Stimulated activated CD8-positive, alpha-beta memory T cell treated with anti-CD3 and anti-CD28 coated beads, Interleukin-2, amount 100 ng/mL, for 48 hours (primary cell): ENCODE data around the gene ADGRG1.

Source experiments
- DNase-seq, 2 donors: peaks; one replicate each; pipeline ENCODE4 v3.0.0-alpha.2; 2020; ENCODE audit warnings: low read depth in 2 of 2

ADGRG1 gene

GRCh38 chr16:57635266-57636097 lies 7.1 kb downstream of the ADGRG1 start:
- DNase-seq = no peak

- DNase-seq = no peak
These were observed 7.8 kb downstream of the ADGRG1 start for GRCh38 chr16:57636184-57636583.

- no peak for DNase-seq
These were observed 8.6 kb downstream of the ADGRG1 start for GRCh38 chr16:57637020-57637419.

GRCh38 chr16:57637424-57637823 lies 9.0 kb downstream of the ADGRG1 start:
- no peak for DNase-seq

- no peak for DNase-seq
These were observed 9.5 kb downstream of the ADGRG1 start for GRCh38 chr16:57637965-57638364.

GRCh38 chr16:57638381-57638780 lies 10.0 kb downstream of the ADGRG1 start:
- DNase-seq = no peak

- no peak for DNase-seq
These were observed 10.9 kb downstream of the ADGRG1 start for GRCh38 chr16:57639172-57639887.

- no peak for DNase-seq
These were observed 11.8 kb downstream of the ADGRG1 start for GRCh38 chr16:57640185-57640584.

- no peak for DNase-seq
These were observed 12.2 kb downstream of the ADGRG1 start for GRCh38 chr16:57640612-57641011.

GRCh38 chr16:57642160-57643135 lies 14.0 kb downstream of the ADGRG1 start:
- DNase-seq = no peak

- DNase-seq = no peak
These were observed 14.9 kb downstream of the ADGRG1 start for GRCh38 chr16:57643147-57643874.

GRCh38 chr16:57643910-57644309 lies 15.5 kb downstream of the ADGRG1 start:
- no peak for DNase-seq

- DNase-seq = no peak
These were observed 16.1 kb downstream of the ADGRG1 start for GRCh38 chr16:57644383-57645014.

- no peak for DNase-seq
These were observed 16.7 kb downstream of the ADGRG1 start for GRCh38 chr16:57645169-57645568.

- DNase-seq = no peak
These were observed 17.4 kb downstream of the ADGRG1 start for GRCh38 chr16:57645691-57646387.

- no peak for DNase-seq
These were observed 18.1 kb downstream of the ADGRG1 start for GRCh38 chr16:57646388-57647039.

- no peak for DNase-seq
These were observed 18.9 kb downstream of the ADGRG1 start for GRCh38 chr16:57647136-57647875.

- DNase-seq = no peak
These were observed 19.7 kb downstream of the ADGRG1 start for GRCh38 chr16:57648125-57648524.
